HG03575 (cell line): ENCODE measurements around the gene DENND5A.

Source experiments
- ATAC-seq: cut with Tn5 transposase; IDR thresholded peaks from one replicate; pipeline ENCODE4 v1.9.1; 2021; ENCODE audit not compliant: unreplicated experiment, insufficient number of reproducible peaks, low FRiP score; ENCODE audit errors: extremely low read depth

Gene DENND5A

DNA sequence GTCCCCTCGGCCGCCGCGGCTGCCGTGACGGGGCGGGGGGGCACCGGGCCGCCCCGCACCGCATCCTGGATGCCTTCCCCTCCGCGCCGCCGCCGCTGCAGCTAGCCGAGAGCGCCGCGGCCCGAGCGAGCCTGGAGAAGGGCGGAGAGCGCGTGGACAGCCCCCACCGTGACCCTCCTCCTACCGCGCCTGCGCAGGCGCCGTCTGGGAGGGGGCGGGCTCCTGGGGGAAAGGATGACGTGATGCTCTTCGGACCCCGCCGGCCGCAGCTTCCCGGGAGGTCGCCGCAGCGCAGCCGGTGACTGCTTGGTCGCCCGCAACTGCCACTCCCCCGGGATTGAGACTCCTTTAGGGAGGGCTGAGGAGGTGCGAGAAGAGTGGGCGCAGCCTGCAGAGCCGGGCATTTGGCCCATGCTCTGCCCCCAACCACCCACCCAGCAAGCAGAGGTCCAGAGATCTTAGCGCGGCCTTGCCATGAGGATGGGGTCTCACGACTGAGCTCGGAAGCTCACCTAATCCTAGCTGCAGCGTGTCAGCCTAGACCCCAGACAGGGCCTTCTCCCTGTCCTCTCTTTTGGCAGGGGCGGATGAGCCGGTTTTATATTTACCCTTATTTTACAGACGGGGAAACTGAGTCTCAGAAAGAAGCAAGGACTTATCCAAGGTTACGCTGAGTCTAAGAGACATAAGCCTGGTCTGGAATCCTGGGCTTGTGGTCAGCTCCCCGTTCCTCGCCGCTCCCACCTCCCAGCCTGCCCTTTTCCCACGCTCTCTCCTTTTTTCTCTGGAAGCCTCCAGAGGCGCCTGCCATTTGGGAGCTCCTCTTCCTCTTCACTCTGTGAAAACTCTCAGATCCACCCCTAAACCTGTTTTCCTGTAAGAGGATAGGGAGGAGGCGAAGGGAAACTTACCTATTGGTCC lies at the start of gene DENND5A:
Gene DENND5A, minus strand, starts transcription at position 140 of the 921 bp plus-strand sequence. CDS start 281 bp downstream, outside the sequence.
- ATAC-seq = no peak

GRCh38 chr11:9314291-9315077 lies 49.3 kb upstream of the DENND5A start, which contains the start of gene TMEM41B:
TMEM41B (minus strand) TSS chr11:9314593; CDS start chr11:9314441, 152 bp downstream.
- peak; percentile 74 for ATAC-seq

DNA sequence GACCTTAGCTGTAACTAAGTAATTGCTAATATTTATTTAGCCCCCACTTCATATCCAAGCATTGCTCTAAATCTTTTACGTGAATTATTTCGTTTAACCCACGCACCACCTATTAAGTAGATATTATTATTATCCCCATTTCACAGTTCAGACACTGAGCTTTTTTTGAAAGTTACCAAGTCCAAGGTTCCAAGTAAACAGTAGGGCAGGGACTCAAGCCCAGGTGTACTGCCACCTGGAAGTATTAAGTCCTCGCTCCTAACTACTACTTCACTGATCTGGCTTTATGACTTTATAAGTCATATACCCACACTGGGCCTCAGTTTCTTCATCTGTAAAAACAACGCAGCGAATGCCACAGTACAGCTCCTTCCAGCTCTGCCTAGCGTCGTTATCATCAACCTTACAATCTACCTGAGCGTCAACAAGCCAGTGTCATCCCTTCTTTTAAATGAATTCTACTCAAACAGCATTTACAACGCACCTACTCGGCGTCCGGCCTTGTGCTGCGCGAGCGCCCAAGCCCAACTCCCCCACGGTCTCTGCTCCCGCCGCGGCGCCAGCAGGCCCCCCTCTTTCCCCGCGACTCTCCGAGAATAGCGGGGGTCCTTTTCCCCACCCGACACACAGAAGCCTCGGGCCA lies 48.6 kb upstream of the DENND5A start:
- no peak for ATAC-seq

DNA sequence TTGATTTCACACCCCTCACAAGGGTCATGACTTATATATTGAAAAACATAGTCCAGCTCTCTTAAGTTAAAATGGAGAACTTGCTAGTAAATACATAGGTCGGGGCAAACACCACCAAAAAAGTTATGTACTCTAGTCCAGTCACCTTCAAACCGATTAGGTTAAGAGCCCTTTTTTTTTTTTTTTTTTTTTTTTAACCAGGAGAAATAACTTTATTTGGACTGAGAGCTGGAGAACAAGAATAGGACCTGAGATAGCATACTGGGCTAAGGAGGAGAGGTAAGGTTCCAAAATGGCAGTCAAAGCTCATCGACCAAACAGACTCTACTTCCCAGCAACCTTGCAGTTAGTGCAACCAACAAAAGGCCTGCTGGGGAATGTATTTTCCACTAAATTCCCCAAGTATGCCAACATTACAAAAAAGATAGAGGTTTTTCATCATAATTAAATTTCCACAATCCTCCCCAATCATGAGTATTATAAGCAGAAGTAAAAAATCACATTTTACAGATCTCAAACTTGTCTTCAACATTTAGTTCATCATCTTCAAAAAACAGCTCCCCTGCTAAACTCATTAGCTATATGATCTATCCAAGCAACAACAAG lies 45.4 kb upstream of the DENND5A start:
- no peak for ATAC-seq

DNA sequence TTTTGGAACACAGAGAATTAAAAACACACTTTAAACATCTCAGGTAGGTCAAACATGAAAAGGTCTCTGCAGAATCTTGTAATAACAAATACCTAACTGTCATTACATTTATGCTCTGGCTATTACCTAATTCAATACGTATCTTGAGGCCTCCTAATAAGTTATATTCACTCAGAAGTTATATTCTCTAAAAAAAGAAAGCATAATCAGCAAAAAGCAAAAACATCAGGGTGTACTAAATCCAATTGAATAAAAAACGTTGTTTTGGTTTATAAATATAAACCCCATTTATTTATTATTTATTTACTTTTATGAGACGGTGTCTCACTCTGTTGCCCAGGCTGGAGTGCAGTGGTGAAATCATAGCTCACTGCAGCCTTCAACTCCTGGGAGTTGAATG lies 39.0 kb upstream of the DENND5A start:
- ATAC-seq = no peak

DNA sequence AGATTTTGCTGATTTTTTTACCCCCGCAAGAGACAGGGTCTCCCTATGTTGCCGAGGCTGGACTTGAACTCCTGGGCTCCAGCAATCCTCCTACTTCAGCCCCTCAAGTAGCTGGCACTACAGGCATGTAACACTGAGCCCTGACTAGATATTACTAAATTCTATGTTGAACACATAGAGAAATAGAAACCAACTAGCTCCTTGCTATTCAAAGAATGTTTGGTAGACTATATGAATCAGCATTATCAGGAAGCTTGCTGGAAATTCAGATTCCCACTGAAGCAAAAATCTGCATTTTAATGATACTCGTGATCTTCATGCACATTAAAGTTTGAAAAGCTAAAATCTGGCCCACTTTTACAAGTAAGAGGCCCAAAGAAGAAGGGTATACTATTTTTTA lies 37.3 kb upstream of the DENND5A start:
- ATAC-seq = no peak

GRCh38 chr11:9301720-9302119 lies 36.6 kb upstream of the DENND5A start:
- no peak for ATAC-seq

DNA sequence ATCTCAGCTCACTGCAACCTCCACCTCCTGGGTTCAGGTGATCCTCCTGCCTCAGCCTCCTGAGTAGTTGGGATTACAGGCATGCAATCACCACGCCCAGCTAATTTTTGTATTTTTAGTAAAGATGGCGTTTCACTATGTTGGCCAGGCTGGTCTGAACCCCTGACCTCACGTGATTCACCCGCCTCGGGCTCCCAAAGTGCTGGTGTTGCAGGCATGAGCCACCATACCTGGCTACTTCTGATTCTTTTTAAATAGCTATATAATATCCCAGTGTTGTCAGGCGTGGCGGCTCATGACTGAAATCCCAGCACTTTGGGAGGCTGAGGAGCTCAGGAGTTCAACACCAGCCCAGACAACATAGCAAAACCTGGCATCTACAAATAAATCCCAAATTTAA lies 28.5 kb upstream of the DENND5A start:
- no peak for ATAC-seq

- ATAC-seq = no peak
Measured at GRCh38 chr11:9285850-9286587, 20.9 kb upstream of the DENND5A start.

DNA sequence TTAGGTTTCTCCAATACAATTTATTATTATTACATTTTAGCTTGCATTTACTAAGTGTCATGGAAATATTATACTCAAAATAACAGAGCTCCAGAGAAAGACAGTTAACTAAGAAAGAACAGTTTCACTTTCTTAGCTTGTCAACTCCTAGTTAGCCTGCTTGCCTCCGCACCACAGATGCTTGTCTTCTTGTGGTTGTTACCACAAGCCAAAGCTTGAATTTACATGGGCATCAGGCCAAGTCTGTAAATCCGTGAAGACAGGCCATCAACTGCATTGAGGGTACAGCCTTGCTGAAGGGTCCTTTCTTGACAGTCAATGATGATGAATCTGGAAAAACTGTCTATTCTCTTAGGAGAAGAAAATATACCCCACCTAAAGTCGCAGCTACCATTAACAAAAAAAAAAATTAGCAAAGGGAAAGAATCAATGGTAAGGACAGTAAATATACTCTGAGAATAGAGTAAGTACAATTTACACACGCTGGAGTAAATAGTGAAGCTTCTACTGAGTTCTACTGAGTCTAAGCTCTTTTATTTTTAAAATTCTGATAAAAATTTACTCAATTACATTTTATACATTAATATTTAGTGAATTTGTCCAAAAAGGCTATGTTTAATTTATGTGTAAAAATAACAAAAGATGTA lies 15.6 kb upstream of the DENND5A start:
- no peak for ATAC-seq

DNA sequence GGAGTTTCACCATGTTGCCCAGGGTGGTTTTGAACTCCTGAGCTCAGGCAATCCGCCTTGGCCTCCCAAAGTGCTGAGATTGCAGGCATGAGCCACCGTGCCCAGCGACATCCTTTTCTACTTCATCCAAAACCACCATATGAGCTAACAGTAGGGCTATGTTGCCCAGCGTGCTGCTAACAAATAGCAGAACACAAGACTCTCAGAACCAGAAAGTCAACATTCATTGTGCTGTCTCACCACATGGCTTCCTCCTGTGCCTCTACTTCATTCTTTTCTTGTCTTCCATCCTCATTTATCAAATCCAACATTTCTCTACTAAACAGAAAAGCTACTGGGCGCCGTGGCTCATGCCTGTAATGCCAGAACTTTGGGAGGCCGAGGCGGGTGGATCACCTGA lies 12.0 kb upstream of the DENND5A start:
- no peak for ATAC-seq

GRCh38 chr11:9276571-9276970 lies 11.4 kb upstream of the DENND5A start:
- no peak for ATAC-seq

DNA sequence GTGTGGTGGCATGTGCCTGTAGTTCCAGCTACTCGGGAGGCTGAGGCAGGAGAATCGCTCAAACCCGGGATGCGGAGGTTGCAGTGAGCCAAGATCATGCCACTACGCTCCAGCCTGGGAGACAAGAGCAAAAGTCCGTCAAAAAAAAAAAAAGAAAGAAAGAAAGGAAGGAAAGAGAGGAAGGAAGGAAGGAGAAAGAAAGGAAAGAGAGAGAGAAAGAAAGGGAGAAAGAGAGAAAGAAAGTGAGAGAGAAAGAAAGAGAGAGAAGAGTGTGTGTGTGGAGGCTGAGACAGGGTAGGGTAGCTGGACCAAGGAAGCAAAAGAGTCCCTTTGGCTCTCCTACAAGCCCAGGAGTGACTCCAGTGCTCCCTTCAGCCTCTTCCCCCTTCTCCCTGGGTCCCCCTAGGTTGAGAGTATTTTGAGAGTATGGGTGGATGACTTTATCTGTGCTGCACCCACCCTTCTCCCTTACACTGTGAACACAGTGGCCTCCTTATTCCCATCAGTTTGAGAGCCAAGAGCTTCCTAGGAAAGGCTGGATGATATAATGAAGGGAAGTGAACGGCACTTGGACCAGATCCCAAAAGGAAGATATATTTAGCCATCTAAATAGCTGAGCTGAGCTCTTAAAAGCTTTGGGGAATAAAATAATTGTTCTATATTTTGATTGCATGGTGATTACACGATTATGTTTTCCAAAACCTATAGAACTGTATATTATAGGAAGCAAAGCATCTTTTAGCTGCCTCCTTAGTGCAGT lies 9.5 kb upstream of the DENND5A start:
- no peak for ATAC-seq

- ATAC-seq = no peak
Measured at GRCh38 chr11:9273376-9274336, 8.5 kb upstream of the DENND5A start.

GRCh38 chr11:9269492-9270013 lies 4.4 kb upstream of the DENND5A start:
- ATAC-seq = no peak

- no peak for ATAC-seq
Measured at GRCh38 chr11:9267680-9268079, 2.5 kb upstream of the DENND5A start.
